Non-pigmented ciliary epithelial cell (primary cell): ENCODE measurements around the gene ADAD2.
"Not testable (repeated sequence)": the region's sequence is repeated elsewhere in the genome, so short reads cannot be mapped to it uniquely, and the experiment has no call there.

Source experiments
- DNase-seq: peaks from one replicate; pipeline ENCODE4 v3.0.0-alpha.2; 2010; ENCODE audit warnings: low read depth

Gene ADAD2

DNA sequence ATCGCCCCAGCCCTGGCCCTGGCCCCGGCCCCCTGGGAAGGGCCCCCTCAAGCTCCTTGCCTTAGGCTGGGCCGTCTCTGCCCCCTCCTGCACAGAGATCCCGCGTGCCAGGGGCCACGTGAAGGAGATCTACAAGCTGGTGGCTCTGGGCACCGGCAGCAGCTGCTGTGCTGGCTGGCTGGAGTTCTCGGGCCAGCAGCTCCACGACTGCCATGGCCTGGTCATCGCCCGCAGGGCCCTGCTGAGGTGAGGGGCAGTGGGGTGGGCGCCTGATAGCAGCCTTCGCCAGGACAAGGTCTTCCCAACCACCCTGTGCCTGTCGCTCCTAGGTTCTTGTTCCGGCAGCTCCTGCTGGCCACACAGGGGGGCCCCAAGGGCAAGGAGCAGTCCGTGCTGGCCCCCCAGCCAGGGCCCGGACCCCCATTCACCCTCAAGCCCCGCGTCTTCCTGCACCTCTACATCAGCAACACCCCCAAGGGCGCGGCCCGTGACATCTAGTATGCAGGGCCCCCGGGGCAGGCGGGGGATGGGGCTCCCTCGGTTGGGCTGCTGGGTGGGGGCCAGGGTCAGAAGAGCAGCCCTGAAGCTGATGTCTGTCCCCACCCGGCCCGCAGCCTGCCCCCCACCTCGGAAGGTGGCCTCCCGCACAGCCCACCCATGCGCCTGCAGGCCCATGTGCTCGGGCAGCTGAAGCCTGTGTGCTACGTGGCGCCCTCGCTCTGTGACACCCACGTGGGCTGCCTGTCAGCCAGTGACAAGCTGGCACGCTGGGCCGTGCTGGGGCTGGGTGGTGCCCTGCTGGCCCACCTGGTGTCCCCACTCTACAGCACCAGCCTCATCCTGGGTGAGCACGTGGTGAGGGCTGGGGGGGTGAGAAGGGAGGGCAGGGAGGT lies 4.5 kb downstream of the ADAD2 start:
- DNase-seq, result no peak

DNA sequence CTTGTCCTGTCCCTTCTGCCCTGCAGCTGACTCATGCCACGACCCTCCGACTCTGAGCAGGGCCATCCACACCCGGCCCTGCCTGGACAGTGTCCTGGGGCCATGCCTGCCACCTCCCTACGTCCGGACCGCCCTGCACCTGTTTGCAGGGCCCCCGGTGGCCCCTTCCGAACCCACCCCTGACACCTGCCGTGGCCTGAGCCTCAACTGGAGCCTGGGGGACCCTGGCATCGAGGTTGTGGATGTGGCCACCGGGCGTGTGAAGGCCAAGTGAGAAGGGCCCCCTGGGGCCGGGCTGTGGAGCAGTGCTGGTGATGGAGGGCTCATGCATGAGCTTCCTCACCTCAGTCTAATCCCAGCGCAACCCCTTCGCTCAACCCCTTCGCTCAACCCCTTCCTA lies 5.1 kb downstream of the ADAD2 start:
- DNase-seq, result no peak

DNA sequence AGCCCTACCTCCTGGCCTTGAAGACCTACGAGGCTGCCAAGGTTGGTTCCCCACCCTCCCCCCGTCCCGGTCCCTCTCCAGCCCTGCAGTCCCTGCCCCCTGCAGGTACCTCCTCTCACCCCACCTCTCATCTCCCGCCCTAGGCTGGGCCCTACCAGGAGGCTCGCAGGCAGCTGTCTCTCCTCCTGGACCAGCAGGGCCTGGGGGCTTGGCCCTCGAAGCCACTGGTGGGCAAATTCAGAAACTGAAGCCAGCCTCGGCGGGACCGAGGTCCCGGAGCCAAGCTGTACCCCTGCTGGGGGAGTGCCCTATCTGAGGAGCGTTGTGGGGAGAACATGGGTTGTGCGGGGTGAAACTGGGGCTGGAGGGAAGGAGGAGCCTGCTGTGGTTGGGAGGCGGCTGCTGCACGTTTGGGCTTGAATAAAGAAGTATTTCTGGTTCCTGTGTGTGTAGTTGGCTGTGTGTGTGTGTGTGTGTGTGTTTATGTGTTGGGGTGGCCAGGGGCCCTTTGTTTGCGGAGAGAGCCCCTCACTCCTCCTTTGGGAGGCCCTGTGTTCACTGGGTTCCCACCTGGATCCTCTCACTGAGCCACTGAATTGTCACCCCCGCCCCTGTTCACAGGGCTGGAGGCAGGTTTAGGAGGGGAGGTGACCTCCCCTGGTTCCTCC lies 5.9 kb downstream of the ADAD2 start:
- DNase-seq, result no peak

DNA sequence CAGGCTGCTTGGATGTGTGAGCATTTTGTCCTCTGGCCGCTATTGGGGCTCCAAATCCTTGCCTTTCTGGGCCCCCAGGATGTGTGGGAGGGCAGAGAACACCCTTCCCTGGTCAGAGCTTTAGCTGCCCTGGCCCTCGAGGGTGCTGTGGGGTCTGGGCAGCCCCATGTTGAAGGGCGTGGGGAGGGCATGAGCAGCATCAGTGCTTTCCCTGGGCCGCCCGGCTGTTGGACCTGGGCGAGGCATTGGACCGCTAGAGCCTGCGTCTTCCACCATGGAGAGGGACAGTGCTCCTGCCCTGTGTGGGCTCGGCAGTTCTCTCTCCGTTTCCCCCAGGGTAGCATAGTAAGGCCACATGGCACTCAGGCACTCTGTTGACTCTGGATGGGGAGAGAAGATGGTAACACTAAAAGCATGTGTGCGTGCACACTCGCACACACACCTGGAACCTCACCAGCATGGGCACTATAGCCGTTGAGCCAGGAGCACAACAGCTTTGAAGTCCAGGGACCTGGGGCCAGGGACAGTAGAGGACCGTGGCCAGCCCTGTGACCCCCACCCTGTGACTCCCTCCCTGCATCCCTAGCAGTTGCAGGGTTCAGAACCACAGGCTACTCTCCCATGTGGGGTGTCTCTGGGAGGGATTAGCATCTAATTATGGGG lies 6.6 kb downstream of the ADAD2 start:
- DNase-seq, result no peak

DNA sequence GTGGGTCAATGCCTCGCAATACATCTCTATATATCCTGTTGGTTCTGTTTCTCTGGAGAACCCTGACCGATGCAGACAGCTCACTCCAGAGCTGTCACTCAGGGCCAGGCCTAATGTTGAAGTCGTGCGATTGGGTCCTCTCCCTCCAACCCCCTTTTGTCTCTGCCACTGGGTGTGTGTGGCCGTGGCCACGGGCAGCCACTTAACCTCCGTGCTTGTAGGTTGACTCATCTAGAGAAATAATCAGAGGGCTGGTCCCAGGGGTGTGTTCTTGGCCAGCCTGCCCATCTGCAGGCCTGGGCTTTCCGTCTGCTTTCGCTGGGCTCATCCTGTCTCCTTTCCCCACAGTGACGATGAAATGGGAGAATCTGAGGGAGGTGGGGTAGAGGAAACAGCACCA lies 7.4 kb downstream of the ADAD2 start:
- DNase-seq, result no peak

DNA sequence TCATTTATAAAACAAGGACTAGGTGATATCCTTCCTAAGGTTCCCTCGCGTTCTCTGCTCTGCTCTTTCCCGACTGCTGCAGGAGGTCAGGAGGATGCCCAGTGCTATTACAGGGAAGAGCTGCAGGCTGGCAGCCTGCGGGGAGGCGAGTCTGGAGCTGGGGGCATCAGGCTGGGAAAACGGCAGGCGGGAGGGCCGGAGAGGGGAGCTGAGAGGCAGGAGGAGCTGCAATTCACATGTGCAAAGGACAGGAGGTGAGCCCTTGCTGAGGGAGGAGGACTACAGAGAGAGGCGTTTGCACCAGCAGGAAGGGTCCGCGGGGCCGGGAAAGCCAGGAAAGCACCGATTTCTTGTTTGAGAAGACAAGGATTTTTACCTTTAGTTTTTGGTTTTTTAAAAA lies 8.1 kb downstream of the ADAD2 start:
- no peak for DNase-seq

DNA sequence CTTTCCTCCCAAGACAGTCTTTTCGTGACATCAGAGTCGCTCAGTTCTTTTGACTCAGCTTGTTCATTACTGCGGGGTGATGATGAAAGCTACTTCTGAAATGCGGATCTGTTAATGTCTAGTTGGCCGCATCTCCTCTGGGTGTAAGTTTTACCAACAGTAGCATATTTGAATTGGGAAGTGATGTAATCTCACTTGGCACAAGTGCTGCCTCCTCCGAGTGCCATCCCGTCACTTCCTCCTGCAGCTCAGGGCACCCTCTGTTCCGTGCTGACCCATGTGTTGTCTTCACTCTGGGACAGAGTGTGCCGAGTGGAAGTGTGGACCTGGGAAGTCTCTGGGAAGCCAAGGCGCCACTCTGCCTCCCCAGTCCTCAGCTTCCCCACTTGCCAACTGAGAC lies 8.9 kb downstream of the ADAD2 start:
- no peak for DNase-seq

DNA sequence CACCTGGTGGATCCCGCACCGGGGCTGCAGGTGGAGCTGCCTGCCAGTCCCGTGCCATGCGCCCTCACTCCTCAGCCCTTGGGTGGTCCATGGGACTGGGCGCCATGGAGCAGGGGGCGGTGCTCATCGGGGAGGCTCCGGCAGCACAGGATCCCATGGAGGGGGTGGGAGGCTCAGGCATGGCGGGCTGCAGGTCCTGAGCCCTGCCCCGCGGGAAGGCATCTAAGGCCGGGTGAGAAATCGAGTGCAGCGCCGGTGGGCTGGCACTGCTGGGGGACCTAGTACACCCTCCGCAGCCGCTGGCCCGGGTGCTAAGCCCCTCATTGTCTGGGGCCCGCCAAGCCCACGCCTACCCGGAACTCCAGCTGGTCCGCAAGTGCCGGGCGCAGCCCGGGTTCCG lies 13.6 kb downstream of the ADAD2 start:
- DNase-seq, result not testable (repeated sequence)

DNA sequence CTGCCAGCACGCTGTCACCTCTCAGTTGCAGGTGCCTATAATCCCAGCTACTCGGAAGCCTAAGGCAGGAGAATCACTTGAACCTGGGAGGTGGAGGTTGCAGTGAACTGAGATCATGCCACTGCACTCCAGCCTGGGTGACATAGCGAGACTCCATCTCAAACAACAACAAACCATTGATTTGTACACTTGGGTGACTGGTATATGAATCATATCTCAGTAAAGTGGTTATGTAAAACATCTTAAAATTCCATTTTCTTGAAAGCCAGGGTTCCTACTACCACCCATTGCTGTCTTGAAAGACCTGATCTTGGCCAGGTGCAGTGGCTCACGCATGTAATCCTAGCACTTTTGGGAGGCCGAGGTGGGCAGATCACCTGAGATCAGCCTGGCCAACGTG lies 14.2 kb downstream of the ADAD2 start:
- not testable (repeated sequence) for DNase-seq

DNA sequence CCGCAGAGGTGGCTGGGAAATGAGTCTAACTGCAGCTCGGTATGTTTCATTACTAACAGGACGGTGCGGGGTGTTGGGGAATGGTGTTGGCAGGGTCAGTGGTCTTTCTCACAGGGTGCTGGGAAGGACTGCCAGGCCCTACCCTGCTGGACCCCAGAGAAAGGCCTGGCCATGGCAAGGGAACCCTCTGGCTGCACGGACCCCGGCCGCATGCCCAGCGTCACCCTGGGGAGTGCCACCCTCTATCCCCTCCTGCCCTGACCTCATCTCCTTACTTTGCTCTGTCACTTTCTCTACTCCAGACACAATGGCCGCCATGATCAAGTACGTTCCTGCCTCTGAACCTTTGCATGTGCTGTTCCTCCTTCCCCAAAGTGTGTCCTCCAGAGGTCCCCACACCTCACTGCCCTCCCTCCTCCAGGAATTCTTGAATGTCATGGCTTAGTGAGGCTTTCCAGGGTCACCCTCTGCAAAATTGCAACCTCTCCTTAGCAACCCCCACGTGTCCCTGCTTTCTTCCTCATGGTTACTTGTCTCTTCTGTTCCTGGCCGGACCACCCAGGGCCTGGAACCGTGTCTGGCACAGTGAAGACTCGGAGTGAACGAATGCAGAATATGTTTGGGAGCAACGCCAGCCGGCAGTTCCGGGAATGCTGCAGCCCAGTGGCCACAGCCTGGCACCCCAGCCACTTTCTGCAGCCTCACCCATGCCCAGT lies 15.2 kb downstream of the ADAD2 start:
- no peak for DNase-seq

DNA sequence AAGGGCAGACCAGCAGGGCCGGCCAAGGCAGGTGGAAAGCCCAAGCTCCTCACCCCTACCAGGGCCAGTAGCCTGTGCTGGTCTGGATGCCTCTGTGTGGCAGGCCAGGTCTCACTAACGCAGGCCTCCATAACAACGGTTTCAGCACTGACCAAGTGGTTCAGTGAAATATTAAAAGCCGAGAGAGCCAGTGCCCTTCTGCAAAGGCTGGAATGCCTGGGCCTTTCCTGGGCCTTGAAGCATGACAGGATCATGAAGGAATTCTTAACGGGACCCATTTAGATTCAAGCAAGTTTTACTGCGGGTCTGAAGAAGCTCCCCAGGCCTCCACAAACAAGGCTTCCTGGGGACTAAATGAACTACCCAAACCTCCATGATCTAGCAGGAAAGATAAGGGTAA lies 16.3 kb downstream of the ADAD2 start:
- DNase-seq, result no peak

DNA sequence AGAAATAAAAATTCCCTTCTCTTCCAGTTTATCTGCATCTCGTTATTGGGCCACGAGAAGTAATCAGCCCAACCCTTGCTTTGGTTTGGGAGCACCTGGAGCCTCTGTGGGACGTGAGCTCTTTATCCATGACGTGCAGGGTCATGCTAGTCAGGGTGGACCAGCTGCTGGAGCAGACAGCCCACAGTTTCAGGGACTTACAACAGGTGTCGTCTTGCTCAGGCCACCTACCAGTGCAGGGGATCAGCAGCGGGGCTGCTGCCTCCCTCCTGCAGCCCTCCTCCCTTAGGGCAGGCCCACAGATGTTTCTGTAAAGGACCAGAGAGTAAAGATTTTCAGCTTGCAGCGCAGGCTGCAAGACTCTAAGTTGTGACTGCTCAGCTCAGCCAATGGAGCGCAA lies 16.9 kb downstream of the ADAD2 start:
- DNase-seq, result no peak

DNA sequence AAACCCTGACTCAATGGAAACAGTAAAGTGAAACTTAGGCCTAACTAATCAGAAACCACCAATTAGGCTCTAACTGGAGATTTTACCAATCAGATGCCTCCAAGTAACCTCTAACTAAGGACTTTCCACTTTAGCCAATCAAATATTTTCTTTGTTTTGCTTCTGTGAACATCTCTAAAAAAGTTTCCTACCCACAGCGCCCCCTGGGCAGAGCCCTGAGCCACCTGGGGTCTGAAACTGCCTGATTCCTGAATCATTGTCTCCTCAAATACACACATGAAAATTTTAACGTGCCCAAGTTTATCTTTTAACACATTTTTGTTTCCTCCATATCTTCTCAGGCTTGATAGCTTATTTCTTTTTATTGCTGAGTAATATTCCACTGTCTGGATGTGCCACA lies 19.0 kb downstream of the ADAD2 start:
- DNase-seq, result no peak

DNA sequence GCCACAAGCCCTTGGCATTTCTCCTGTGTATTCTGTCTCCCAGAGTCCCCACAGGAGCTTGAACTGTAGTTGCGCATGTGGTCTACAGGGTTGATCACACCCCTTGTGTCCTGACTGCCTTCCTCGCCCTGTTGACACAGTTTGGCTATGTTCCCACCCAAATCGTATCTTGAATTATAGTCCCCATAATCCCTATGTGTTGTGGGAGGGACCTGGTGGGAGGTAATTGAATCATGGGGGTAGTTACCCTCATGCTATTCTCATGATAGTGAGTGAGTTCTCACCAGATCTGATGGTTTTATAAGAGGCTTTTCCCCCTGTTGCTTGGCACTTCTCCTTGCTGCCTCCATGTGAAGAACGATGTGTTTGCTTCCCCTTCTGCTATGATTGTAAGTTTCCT lies 21.2 kb downstream of the ADAD2 start:
- DNase-seq, result no peak

DNA sequence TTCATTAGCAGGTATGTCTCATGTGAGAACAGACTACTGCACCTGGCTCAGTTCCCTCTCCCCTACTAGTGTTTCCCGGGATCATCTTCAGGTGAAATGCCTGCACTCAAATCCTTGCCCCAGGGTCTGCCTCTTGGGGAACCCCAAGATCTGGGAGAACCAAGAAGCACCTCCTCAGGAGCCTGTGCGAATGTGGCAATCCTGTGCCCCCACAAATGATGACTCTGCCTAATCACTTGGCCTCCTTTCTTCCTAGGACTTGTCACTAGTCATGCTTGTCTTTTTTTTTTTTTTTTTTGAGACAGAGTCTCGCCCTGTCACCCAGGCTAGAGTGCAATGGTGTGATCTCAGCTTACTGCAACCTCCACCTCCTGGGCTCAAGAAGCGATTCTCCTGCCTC lies 21.7 kb downstream of the ADAD2 start:
- DNase-seq, result no peak

DNA sequence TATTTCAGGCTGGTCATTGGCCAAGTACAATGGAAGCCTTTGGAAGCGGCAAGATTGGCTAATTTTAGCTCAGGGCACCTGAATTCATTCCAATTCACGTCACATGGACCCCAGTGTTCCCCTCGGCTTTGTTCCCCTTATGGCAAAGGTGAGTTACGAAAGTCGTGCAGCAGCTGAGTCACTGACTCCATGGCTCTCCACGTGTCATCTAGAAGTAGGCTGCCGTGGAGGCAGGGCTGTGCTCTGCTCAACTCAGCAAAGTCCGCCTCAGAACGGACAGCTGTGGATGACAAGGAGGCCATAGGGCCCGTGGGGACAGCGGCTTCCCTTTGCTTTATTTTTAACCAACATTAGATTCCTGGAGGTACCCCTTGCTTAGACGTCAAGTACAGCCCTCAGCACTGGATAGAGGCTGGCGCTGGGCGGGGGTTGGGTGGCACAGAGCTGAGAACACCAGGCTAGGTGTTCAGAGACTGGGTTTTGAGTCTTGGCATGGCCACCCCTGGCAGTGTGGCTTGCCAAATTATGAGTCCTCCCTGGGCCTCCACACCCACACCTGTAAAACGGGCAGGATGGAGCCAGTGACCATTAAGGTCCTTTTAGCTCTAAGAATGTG lies 23.6 kb downstream of the ADAD2 start:
- no peak for DNase-seq

DNA sequence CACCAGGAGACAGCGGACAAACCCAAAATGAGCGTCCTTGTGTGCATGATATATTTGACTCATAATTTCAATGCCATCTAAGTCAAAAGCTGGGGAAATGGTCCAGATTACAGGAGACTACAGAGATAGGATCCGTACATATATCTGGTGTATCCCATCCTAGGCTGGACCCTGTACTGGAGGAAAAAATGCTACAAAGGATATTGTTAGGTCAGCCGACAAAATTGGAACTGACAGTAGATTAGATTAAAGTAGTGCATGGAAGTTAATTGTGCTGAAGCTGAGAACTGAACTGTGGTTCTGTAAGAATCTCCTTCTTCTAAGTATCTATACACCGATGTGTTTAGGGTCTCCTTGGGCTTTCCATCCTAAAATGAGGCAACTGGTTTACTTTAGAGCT lies 24.6 kb downstream of the ADAD2 start:
- DNase-seq, result no peak

DNA sequence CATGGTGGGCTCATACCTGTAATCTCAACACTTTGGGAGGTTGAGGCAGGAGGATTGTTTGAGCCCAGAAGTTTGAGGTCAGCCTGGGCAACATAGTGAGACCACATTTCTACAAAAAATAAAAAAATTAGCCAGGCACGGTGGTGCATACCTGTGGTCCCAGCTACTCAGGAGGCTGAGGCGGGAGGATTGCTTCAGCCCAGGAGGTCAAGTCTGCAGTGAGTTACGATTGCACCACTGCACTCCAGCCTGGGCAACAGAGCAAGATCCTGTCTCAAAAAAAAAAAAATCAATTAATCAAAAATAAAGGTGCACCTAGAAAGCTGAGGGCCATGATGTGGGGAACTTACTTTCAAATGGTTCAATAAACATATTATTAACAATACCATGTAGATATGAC lies 25.2 kb downstream of the ADAD2 start:
- not testable (repeated sequence) for DNase-seq

DNA sequence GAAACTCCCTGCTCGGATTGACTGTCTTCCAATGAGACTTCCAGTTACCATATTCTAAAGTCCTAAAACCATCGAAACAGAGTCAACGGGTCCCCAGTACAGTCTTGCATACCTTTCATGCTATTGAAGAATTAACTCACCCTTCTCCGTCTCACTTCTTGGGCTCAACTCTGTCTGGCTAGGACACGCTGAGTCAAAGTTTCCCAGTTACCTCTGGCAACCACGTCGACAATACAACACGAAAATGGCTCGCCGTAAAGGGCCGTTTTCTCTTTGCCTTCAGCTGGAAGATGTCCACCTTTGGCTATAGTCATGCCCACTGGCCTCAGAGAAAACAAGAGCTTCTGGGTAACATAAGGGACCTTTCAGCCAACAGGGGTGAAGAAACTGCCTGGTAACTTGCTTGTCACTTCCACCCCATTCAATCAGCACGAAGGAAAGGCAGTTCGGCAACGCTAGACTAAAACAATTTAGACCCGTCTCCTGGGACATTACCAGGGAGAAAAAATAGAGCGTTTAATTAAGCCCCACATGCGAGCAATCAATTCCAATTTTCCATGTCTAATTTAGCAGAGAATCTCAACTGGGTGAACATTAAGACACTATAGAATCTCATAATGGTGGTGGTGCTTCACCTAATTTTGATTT lies 27.3 kb downstream of the ADAD2 start:
- DNase-seq, result no peak

DNA sequence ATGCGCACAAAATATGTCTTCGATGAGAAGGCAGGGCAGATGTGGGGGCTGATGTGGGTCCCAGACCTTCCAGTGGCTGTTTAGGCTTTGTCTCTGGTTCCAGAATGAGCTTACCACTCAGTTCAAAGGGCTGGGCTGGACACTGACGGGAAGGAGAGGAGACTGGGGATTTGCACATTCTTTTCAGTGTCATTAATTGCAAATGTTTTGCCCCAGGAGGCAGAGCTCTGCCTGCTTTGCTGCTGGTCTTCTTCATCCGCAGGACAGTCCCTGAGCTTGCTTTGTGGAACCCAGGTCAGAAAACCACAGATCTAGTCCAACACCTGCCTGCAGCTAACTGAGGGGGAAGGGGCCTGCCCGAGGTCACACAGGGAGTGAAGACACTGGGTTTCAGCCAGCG lies 28.0 kb downstream of the ADAD2 start:
- DNase-seq, result no peak

DNA sequence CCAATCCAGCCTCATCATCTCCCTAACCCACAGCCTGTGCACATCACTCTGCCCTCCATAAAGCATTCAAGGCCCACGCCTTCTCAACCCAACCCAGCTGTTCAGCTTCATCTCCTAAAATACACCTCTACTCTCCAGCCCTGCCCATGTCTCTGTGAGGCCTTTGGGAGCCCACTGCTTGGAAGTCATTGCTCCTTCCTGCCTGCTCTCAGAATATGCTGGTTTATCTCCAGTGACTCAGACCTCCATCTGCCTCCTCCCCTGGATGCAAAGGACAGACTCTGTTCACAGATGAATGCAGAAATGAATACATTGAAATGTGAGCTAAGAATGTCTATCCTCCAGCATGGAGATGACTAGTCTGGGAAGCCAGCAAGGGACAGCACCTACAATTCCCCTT lies 29.9 kb downstream of the ADAD2 start:
- peak; percentile 48 for DNase-seq

DNA sequence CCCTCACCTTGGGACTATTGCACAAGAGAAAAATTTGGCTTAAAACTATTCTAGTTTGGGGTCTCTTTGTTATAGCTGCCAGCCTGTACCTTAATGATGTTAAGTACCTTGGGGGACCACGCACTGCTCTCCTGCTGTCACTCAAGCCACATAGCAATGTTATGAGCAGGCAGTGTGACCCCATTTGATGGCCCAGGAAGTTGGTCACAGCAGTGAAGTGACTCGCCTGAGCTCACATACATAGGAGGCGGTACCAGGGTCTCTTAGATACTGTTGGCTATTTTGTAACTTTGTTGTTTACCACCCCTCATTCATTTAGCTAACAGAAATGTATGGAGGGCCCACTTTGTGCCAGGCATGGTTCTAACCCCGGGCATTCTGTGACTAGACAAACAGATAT lies 32.5 kb downstream of the ADAD2 start:
- DNase-seq, result no peak
